GM19372 (cell line): Measurements from ENCODE around the gene MRPS27.

Source experiments
- ATAC-seq: cut with Tn5 transposase; IDR thresholded peaks from one replicate; pipeline ENCODE4 v1.9.1; 2021; ENCODE audit warnings: mild to moderate bottlenecking, low read depth, moderate library complexity; ENCODE audit not compliant: unreplicated experiment

The MRPS27 gene

GRCh38 chr5:72292411-72292810, 27.6 kb downstream of the MRPS27 start:
- no peak for ATAC-seq

- no peak for ATAC-seq
Observed at GRCh38 chr5:72291601-72292000, 28.4 kb downstream of the MRPS27 start.

GRCh38 chr5:72290356-72291133, 29.5 kb downstream of the MRPS27 start:
- no peak for ATAC-seq

- no peak for ATAC-seq
Observed at GRCh38 chr5:72288924-72289323, 31.1 kb downstream of the MRPS27 start.

- no peak for ATAC-seq
Observed at GRCh38 chr5:72286798-72287197, 33.2 kb downstream of the MRPS27 start.

- no peak for ATAC-seq
Observed at GRCh38 chr5:72285424-72285821, 34.6 kb downstream of the MRPS27 start.

- ATAC-seq: no peak
Observed at GRCh38 chr5:72284559-72285423, 35.2 kb downstream of the MRPS27 start.

GRCh38 chr5:72283358-72283757, 36.7 kb downstream of the MRPS27 start:
- no peak for ATAC-seq

GRCh38 chr5:72282878-72283277, 37.2 kb downstream of the MRPS27 start:
- no peak for ATAC-seq

GRCh38 chr5:72281764-72282499, 38.1 kb downstream of the MRPS27 start:
- ATAC-seq: no peak

GRCh38 chr5:72281430-72281763, 38.6 kb downstream of the MRPS27 start:
- ATAC-seq: no peak

- no peak for ATAC-seq
Observed at GRCh38 chr5:72280581-72281069, 39.4 kb downstream of the MRPS27 start.

- ATAC-seq: no peak
Observed at GRCh38 chr5:72276219-72276752, 43.8 kb downstream of the MRPS27 start.

- no peak for ATAC-seq
Observed at GRCh38 chr5:72273547-72273946, 46.5 kb downstream of the MRPS27 start.

- no peak for ATAC-seq
Observed at GRCh38 chr5:72272398-72272797, 47.6 kb downstream of the MRPS27 start.

GRCh38 chr5:72271702-72272101, 48.3 kb downstream of the MRPS27 start:
- no peak for ATAC-seq

GRCh38 chr5:72270037-72270436, 50.0 kb downstream of the MRPS27 start:
- no peak for ATAC-seq

GRCh38 chr5:72269411-72269780, 50.6 kb downstream of the MRPS27 start:
- ATAC-seq: no peak

GRCh38 chr5:72268753-72269410, 51.2 kb downstream of the MRPS27 start:
- no peak for ATAC-seq

GRCh38 chr5:72268260-72268659, 51.8 kb downstream of the MRPS27 start:
- no peak for ATAC-seq
